ENCODE measurements around the gene LPAR6.

LPAR6 gene

DNA sequence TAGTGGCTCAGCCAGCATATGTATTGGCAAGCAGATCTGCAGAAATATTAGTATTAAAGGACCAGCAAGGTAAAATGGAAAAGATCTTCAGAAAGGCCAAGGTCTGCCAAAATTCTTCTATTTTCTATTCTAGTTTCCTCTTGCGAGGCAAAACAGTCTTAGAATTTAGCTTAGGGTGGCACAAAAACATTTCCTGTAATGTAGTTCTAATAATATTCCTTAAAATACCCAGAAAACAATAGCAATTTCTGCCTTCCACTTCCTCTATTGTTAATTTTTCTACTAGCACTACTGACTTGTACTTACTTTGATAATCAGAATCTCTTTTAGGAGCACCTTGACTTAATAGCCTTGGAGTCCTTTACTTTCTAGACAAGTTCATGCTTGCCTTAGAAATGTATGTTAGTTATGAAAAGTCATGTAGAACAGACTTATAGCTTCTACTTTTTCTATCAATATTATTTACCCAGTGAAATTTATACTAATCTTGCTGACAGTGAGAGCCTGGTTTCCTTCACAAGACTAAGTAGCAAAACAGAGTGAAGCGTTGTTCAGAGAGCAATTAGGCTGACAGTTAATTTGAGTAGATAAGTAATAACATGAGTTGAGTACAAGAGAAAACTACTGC, 23.9 kb upstream of the LPAR6 start:
- DNase-seq = no peak
- no peak overlapping the region for H3K9ac ChIP-seq (ENCODE audit: low read length)
- no peak overlapping the region for H3K4ac ChIP-seq (ENCODE audit: low read depth, low read length)
- no peaks in the 10 kb centered on the region for H3K27me3 ChIP-seq (ENCODE audit: insufficient read depth, low read length, poor library complexity)
- no peak overlapping the region for H4K5ac ChIP-seq (ENCODE audit: low read length)
- H3K56ac ChIP-seq (ENCODE audit: low read length) = no peak overlapping the region
- no peak overlapping the region for H3K27ac ChIP-seq (ENCODE audit: low read depth, low read length)
- H3K23ac ChIP-seq (ENCODE audit: low read length) = no peak overlapping the region
- no peak overlapping the region for H2AK5ac ChIP-seq (ENCODE audit: low read length)
- no peak overlapping the region for H2BK5ac ChIP-seq (ENCODE audit: low read length)
- H3K79me1 ChIP-seq (ENCODE audit: low read length) = no peaks in the 10 kb centered on the region
- no peaks in the 10 kb centered on the region for H3K79me2 ChIP-seq (ENCODE audit: control insufficient read depth, insufficient read depth, low read length)
- no CpG with 5 or more reads among the region's 2 CpGs for WGBS (ENCODE audit: extremely low coverage, insufficient coverage, low lambda C conversion rate)
- no peak overlapping the region for H3K18ac ChIP-seq (ENCODE audit: low read length)
- H3K4me2 ChIP-seq (ENCODE audit: low read length) = no peak overlapping the region
- no peaks in the 10 kb centered on the region for H3K36me3 ChIP-seq (ENCODE audit: control insufficient read depth, insufficient read depth, low read length)
- no peaks in the 10 kb centered on the region for H3K4me1 ChIP-seq (ENCODE audit: control insufficient read depth, low read depth, low read length)
- H3K4me3 ChIP-seq (ENCODE audit: low read length) = no peak overlapping the region
- H2BK120ac ChIP-seq (ENCODE audit: low read depth, low read length) = no peak overlapping the region
- no peak overlapping the region for H4K8ac ChIP-seq (ENCODE audit: low read depth, low read length)
- no peak overlapping the region for H2BK15ac ChIP-seq (replicated peaks; ENCODE audit: low read depth)

GRCh38 chr13:48434200-48434599, 21.3 kb upstream of the LPAR6 start:
- H3K27ac ChIP-seq (ENCODE audit: low read depth, low read length) = no peak overlapping the region
- no peak overlapping the region for H3K18ac ChIP-seq (ENCODE audit: low read length)
- H2BK120ac ChIP-seq (ENCODE audit: low read depth, low read length) = no peak overlapping the region
- H3K79me1 ChIP-seq (ENCODE audit: low read length) = no peaks in the 10 kb centered on the region
- no CpG with 5 or more reads among the region's 3 CpGs for WGBS (ENCODE audit: extremely low coverage, insufficient coverage, low lambda C conversion rate)
- no peaks in the 10 kb centered on the region for H3K79me2 ChIP-seq (ENCODE audit: control insufficient read depth, insufficient read depth, low read length)
- H3K9ac ChIP-seq (ENCODE audit: low read length) = no peak overlapping the region
- H3K36me3 ChIP-seq (ENCODE audit: control insufficient read depth, insufficient read depth, low read length) = no peaks in the 10 kb centered on the region
- no peak overlapping the region for H2AK5ac ChIP-seq (ENCODE audit: low read length)
- no peak overlapping the region for H2BK15ac ChIP-seq (replicated peaks; ENCODE audit: low read depth)
- no peak overlapping the region for H4K5ac ChIP-seq (ENCODE audit: low read length)
- H3K4ac ChIP-seq (ENCODE audit: low read depth, low read length) = no peak overlapping the region
- no peak for DNase-seq
- H2BK5ac ChIP-seq (ENCODE audit: low read length) = no peak overlapping the region
- H4K8ac ChIP-seq (ENCODE audit: low read depth, low read length) = no peak overlapping the region
- H3K56ac ChIP-seq (ENCODE audit: low read length) = no peak overlapping the region
- no peak overlapping the region for H3K23ac ChIP-seq (ENCODE audit: low read length)
- no peak overlapping the region for H3K4me3 ChIP-seq (ENCODE audit: low read length)
- no peaks in the 10 kb centered on the region for H3K4me1 ChIP-seq (ENCODE audit: control insufficient read depth, low read depth, low read length)
- no peaks in the 10 kb centered on the region for H3K27me3 ChIP-seq (ENCODE audit: insufficient read depth, low read length, poor library complexity)
- H3K4me2 ChIP-seq (ENCODE audit: low read length) = no peak overlapping the region

- no peak overlapping the region for H4K8ac ChIP-seq (ENCODE audit: low read depth, low read length)
- H2AK5ac ChIP-seq (ENCODE audit: low read length) = no peak overlapping the region
- no peak overlapping the region for H4K5ac ChIP-seq (ENCODE audit: low read length)
- H3K4me2 ChIP-seq (ENCODE audit: low read length) = no peak overlapping the region
- no peaks in the 10 kb centered on the region for H3K36me3 ChIP-seq (ENCODE audit: control insufficient read depth, insufficient read depth, low read length)
- no peak overlapping the region for H2BK15ac ChIP-seq (replicated peaks; ENCODE audit: low read depth)
- H3K79me2 ChIP-seq (ENCODE audit: control insufficient read depth, insufficient read depth, low read length) = no peaks in the 10 kb centered on the region
- no peaks in the 10 kb centered on the region for H3K79me1 ChIP-seq (ENCODE audit: low read length)
- no peak overlapping the region for H3K4me3 ChIP-seq (ENCODE audit: low read length)
- no peak overlapping the region for H2BK5ac ChIP-seq (ENCODE audit: low read length)
- H3K4ac ChIP-seq (ENCODE audit: low read depth, low read length) = no peak overlapping the region
- H3K27me3 ChIP-seq (ENCODE audit: insufficient read depth, low read length, poor library complexity) = no peaks in the 10 kb centered on the region
- H2BK120ac ChIP-seq (ENCODE audit: low read depth, low read length) = no peak overlapping the region
- H3K9ac ChIP-seq (ENCODE audit: low read length) = no peak overlapping the region
- H3K23ac ChIP-seq (ENCODE audit: low read length) = no peak overlapping the region
- no CpG with 5 or more reads among the region's 2 CpGs for WGBS (ENCODE audit: extremely low coverage, insufficient coverage, low lambda C conversion rate)
- no peak overlapping the region for H3K27ac ChIP-seq (ENCODE audit: low read depth, low read length)
- DNase-seq = no peak
- H3K56ac ChIP-seq (ENCODE audit: low read length) = no peak overlapping the region
- no peak overlapping the region for H3K18ac ChIP-seq (ENCODE audit: low read length)
- H3K4me1 ChIP-seq (ENCODE audit: control insufficient read depth, low read depth, low read length) = no peaks in the 10 kb centered on the region
These were observed 19.2 kb upstream of the LPAR6 start for GRCh38 chr13:48431987-48432615.

DNA sequence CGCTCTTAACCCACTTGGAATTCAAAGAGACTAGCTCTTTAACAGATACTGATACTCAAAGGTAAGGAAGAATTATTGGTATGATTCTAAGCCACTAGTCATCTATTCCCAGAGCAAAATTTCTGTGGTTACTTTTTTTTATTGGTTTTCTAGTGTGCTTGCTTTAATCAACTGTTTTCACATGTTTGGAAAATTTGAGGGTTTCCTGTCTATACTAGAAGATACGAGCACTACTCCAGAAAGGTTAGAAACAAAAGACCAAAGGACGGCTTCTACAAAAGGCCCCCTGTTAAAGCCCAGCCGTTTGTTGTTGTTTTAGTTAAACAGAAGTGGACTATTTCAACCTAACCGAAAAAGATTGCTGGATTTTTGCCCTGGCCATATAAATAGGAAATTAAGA, 18.5 kb upstream of the LPAR6 start:
- H3K79me1 ChIP-seq (ENCODE audit: low read length) = no peaks in the 10 kb centered on the region
- H3K4me3 ChIP-seq (ENCODE audit: low read length) = no peak overlapping the region
- H3K36me3 ChIP-seq (ENCODE audit: control insufficient read depth, insufficient read depth, low read length) = no peaks in the 10 kb centered on the region
- DNase-seq = no peak
- no peak overlapping the region for H3K4ac ChIP-seq (ENCODE audit: low read depth, low read length)
- H2AK5ac ChIP-seq (ENCODE audit: low read length) = no peak overlapping the region
- no peaks in the 10 kb centered on the region for H3K27me3 ChIP-seq (ENCODE audit: insufficient read depth, low read length, poor library complexity)
- no peak overlapping the region for H3K18ac ChIP-seq (ENCODE audit: low read length)
- H3K23ac ChIP-seq (ENCODE audit: low read length) = no peak overlapping the region
- H3K27ac ChIP-seq (ENCODE audit: low read depth, low read length) = no peak overlapping the region
- no peak overlapping the region for H2BK5ac ChIP-seq (ENCODE audit: low read length)
- no peak overlapping the region for H3K56ac ChIP-seq (ENCODE audit: low read length)
- WGBS (ENCODE audit: extremely low coverage, insufficient coverage, low lambda C conversion rate) = no CpG with 5 or more reads among the region's 5 CpGs
- no peak overlapping the region for H3K9ac ChIP-seq (ENCODE audit: low read length)
- H3K4me1 ChIP-seq (ENCODE audit: control insufficient read depth, low read depth, low read length) = no peaks in the 10 kb centered on the region
- H3K4me2 ChIP-seq (ENCODE audit: low read length) = no peak overlapping the region
- H4K5ac ChIP-seq (ENCODE audit: low read length) = no peak overlapping the region
- no peaks in the 10 kb centered on the region for H3K79me2 ChIP-seq (ENCODE audit: control insufficient read depth, insufficient read depth, low read length)
- H4K8ac ChIP-seq (ENCODE audit: low read depth, low read length) = no peak overlapping the region
- H2BK15ac ChIP-seq (replicated peaks; ENCODE audit: low read depth) = no peak overlapping the region
- no peak overlapping the region for H2BK120ac ChIP-seq (ENCODE audit: low read depth, low read length)

GRCh38 chr13:48429886-48430285, 17.0 kb upstream of the LPAR6 start:
- no peak overlapping the region for H3K4me2 ChIP-seq (ENCODE audit: low read length)
- H3K36me3 ChIP-seq (ENCODE audit: control insufficient read depth, insufficient read depth, low read length) = no peaks in the 10 kb centered on the region
- H2BK15ac ChIP-seq (replicated peaks; ENCODE audit: low read depth) = no peak overlapping the region
- H4K8ac ChIP-seq (ENCODE audit: low read depth, low read length) = no peak overlapping the region
- H4K5ac ChIP-seq (ENCODE audit: low read length) = no peak overlapping the region
- H3K18ac ChIP-seq (ENCODE audit: low read length) = no peak overlapping the region
- no peaks in the 10 kb centered on the region for H3K79me1 ChIP-seq (ENCODE audit: low read length)
- H3K27ac ChIP-seq (ENCODE audit: low read depth, low read length) = no peak overlapping the region
- H2AK5ac ChIP-seq (ENCODE audit: low read length) = no peak overlapping the region
- no peak overlapping the region for H3K9ac ChIP-seq (ENCODE audit: low read length)
- H3K4me3 ChIP-seq (ENCODE audit: low read length) = no peak overlapping the region
- H3K4ac ChIP-seq (ENCODE audit: low read depth, low read length) = no peak overlapping the region
- no peak overlapping the region for H2BK120ac ChIP-seq (ENCODE audit: low read depth, low read length)
- H2BK5ac ChIP-seq (ENCODE audit: low read length) = no peak overlapping the region
- H3K79me2 ChIP-seq (ENCODE audit: control insufficient read depth, insufficient read depth, low read length) = no peaks in the 10 kb centered on the region
- no peaks in the 10 kb centered on the region for H3K4me1 ChIP-seq (ENCODE audit: control insufficient read depth, low read depth, low read length)
- no peak for DNase-seq
- H3K56ac ChIP-seq (ENCODE audit: low read length) = no peak overlapping the region
- H3K27me3 ChIP-seq (ENCODE audit: insufficient read depth, low read length, poor library complexity) = no peaks in the 10 kb centered on the region
- no peak overlapping the region for H3K23ac ChIP-seq (ENCODE audit: low read length)

DNA sequence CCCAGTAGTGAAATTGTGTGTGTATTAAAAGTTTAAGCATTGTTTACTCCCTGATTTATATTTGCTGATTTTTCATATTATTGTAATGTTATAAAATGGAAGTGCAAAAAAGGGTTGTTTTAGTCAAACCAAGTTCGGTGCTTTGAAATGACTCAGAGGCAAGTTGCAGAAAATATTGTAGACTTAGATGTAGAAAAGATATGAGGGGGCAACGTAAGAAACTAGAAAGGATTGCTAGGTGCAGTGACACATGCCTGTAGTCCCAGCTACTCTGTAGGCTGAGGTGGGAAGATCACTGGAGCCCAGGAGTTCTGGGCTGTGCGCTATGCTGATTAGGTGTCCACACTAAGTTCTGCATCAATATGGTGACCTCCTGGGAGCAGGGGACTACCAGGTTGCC, 16.1 kb upstream of the LPAR6 start:
- no peaks in the 10 kb centered on the region for H3K79me1 ChIP-seq (ENCODE audit: low read length)
- no CpG with 5 or more reads among the region's 3 CpGs for WGBS (ENCODE audit: extremely low coverage, insufficient coverage, low lambda C conversion rate)

More for the DNA sequence above, 16.1 kb upstream of the LPAR6 start:
- no peaks in the 10 kb centered on the region for H3K79me2 ChIP-seq (ENCODE audit: control insufficient read depth, insufficient read depth, low read length)
- H3K18ac ChIP-seq (ENCODE audit: low read length) = no peak overlapping the region
- H3K23ac ChIP-seq (ENCODE audit: low read length) = no peak overlapping the region
- H3K27ac ChIP-seq (ENCODE audit: low read depth, low read length) = no peak overlapping the region
- H3K56ac ChIP-seq (ENCODE audit: low read length) = no peak overlapping the region
- no peak overlapping the region for H3K4me2 ChIP-seq (ENCODE audit: low read length)
- no peak overlapping the region for H2BK5ac ChIP-seq (ENCODE audit: low read length)
- no peak overlapping the region for H4K5ac ChIP-seq (ENCODE audit: low read length)
- H3K27me3 ChIP-seq (ENCODE audit: insufficient read depth, low read length, poor library complexity) = no peaks in the 10 kb centered on the region
- H3K4ac ChIP-seq (ENCODE audit: low read depth, low read length) = no peak overlapping the region
- H2BK120ac ChIP-seq (ENCODE audit: low read depth, low read length) = no peak overlapping the region
- no peak for DNase-seq
- H2BK15ac ChIP-seq (replicated peaks; ENCODE audit: low read depth) = no peak overlapping the region
- H3K4me1 ChIP-seq (ENCODE audit: control insufficient read depth, low read depth, low read length) = no peaks in the 10 kb centered on the region
- no peaks in the 10 kb centered on the region for H3K36me3 ChIP-seq (ENCODE audit: control insufficient read depth, insufficient read depth, low read length)
- no peak overlapping the region for H3K4me3 ChIP-seq (ENCODE audit: low read length)
- no peak overlapping the region for H3K9ac ChIP-seq (ENCODE audit: low read length)
- no peak overlapping the region for H4K8ac ChIP-seq (ENCODE audit: low read depth, low read length)
- H2AK5ac ChIP-seq (ENCODE audit: low read length) = no peak overlapping the region

All from mesendoderm (in vitro differentiated cells).